CD4-positive, alpha-beta T cell treated with Interleukin-6 at 100 ng/mL for 8 hours (primary cell): ENCODE results near the gene RASSF3.

Source experiments
- DNase-seq: peaks from one replicate; pipeline ENCODE4 v3.0.0-alpha.2; 2020; ENCODE audit warnings: mixed read lengths, low spot score

Gene RASSF3

DNA sequence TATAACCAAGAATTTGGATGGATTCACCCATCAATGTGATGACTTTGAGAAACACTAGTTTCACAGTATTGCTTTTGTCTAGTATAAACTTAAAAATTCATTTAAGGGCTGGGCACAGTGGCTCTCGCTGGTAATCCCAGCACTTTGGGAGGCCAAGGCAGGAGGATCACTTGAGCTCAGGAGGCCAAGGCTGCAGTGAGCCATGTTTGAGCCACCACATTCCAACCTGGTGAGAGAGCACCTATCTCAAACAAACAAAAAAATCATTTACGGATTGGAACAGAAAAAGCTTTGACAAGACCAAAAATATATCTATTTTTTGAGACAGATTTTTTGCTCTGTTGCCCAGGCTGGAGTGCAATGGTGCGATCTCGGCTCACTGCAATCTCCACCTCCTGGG, 121.4 kb downstream of the RASSF3 start:
- no peak for DNase-seq

DNA sequence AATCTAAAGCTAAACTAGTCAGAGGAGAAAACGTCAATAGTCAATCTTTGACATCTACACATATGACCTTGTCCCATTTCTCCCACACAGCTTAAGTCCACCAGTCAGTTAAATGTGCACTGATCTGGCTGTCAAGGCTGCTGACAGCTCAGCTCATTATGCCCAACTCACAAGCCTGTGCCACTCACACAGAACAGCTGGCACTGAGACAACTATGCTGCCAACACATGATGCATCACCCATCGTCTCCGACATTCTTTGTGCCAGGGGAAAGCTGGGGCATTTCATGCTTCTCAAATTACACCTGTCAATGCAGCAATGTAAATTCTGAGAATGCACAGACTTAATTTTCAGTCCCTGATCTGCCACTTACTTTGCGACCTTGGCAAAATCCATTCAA, 123.6 kb downstream of the RASSF3 start:
- DNase-seq: no peak

DNA sequence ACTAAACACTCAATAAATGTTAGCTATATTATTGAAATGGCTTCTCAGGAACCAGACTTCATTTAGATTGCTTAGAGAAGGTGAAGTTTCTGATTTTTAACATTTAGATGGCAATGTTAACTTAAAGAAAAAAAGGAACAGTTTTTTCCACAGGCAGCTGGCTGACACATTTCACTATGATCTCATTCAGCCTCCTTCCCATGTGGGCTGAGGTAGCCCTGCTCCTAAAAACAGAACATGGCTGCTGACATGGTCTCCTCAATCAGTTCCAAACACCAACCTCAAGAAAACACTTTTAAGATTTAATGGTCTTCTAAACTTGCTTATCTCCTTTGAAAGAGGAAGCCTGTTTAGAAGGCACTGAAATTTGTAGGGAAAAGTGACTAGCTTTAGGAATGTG, 125.1 kb downstream of the RASSF3 start:
- DNase-seq: no peak

DNA sequence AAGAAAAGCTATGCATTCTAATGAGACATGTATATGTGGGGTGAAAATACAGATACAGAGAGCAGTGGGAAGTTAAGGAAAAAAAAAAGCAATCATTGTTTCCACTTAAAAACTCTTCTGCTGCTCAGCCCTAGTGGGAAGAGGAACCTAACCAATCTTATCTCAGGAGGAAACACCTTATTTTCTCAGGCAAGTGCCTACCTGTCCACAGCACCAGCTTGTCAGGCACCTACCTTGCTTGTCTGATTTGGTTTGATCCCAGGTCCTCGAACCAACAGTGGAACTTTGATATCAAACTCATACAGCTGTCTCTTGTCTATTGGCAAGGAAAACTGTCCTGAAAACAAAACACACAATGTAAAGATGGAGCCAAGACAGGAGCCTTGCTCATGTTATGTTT, 126.5 kb downstream of the RASSF3 start:
- DNase-seq: no peak

DNA sequence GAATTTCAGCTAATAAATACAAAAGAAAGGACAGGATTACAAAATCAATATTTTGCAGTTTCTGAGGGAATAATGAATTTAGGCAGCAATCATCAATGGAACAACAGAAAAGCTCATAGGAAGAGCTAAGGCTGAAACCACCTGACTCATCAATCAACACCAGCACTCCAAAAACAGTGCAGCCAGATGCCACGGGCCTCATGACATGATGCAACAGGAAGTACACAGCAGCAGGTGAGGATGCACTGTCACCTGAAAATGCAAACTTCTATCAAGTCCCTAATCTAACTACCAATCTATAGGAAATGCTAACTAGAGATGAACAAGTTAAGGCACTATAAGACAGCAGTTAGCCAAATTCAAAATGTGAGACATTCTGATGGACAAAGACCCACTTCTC, 127.2 kb downstream of the RASSF3 start:
- DNase-seq: peak; percentile 37

DNA sequence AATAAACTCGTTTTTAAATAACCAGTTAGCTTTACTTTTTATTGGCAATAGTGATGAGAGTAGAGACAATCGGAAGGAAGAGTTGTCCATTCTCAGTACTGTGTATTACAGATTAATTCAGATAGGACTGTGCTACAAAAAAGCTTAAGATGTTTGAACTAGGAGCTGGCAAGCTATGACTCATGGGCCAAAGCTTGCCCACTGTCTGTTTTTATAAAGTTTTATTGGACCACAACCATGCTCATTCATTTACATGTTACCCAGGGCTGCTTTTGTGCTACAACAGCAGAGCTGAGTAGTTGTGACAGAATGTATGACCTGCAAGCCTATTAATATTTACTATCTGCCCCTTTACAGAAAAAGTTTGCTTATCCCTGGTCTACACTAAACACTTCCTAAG, 129.5 kb downstream of the RASSF3 start:
- DNase-seq: no peak

DNA sequence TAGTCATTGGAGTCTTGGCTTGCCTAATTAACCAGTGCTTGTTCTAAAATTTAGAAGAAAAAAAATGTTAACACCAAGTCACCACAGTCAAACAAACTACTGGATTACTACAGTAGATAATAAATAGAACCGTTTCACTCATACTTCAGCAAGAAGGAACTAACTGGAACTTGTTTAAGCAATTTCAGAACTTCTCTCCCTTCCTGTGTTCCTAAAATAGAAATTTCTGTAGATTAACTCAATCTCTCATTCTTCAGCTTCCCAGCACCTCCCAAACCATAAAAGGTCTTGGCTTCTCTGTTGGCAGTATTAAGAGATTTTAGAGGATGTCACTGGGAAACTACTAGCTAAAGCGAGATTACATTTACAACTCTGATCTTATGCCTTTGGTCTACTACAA, 130.4 kb downstream of the RASSF3 start:
- DNase-seq: no peak

DNA sequence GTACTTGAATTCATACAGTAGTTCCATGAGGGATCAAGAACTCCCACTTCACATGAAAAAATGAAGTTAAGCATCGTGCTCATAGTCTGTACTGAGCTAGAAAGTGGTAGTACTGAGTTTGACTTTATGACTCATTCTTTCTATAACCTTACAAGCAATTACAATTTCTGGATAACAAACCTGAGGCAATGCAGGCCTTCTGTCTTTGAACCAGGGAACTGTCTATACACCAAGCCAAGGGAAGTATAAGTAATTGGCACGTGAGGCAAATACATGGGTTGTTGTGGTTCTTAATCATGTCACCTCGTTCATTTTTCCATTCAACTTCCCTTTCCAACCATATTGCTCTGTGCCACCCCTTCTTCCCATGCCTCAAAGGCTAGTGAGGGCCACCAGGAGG, 132.1 kb downstream of the RASSF3 start:
- no peak for DNase-seq

DNA sequence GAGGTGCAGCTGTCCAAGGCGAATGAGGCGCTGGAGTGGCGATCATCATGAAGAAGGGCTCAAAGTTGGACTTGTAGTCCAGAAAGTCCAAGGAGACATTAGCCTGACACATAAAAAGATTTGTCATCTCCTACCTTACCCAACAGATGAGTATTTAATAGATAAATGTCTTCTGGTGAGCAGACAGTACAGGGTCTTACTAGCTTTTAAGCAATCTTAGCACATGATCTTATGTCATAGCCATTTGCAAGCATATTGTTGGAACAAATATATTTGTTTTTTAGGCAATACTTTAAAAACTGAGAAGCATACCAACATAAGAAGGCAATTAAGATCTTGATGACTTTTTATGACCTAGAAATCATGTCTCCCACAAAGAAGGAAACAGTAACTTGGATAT, 132.9 kb downstream of the RASSF3 start:
- DNase-seq: no peak

DNA sequence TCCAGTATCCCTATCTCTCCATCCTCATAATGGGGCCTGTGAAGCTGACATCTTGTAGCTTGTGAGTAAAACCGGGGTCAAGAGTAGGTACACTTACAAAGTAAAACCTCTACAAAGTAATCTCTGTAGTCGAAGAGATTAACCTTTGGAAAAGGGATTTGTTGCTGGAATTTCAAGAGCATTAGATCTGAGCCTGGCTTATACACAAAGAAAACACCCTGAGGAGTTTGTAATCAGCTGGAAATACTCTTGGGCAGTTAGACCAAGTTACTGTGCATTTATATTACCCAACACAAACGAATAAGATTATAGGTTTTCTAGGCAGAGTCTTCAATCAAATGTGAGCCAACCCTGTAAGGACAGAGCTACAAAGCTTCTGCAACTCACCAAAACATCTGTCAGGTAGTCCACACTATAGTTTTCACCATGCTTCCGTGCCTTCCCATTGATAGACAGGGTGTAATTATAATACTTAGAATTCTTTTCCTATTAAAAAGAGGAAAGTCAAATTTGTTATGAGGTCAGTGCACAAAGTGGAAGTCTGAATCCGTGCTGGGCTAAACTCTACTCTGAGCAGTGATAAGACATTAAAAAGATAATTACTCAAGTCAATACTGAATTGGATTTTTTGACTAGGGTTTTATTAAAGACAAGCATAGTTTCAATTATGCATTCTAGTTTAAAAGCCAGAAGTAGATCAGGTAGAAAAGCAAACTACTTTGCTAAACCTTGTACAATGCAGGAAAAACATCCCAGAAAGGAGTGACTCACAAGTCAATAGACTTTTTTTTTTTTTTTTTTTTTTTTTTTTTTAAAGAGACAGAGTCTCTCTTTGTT, 134.3 kb downstream of the RASSF3 start:
- no peak for DNase-seq

DNA sequence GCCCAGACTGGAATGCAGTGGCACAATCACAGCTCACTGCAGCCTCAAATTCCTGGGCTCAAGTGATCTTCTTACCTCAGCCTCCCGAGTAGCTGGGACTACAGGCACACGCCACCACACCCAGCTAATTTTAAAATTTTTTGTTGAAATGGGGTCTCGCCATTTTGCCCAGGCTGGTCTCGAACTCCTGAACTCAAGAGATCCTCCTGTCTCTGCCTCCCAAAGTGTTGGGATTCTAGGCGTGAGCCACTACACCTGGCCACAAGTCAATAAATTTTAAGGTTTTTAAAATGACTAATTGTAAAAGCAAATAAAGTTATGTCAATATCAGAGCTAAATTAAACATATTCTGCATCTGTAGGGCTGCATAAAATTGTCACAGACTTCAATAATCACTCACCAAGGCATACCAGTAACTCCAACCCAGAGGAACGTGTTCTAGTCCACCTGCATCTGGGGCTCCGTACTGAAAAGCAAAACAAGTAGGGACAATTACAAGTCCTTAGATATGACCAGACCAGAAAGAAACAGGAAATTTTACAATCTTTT, 135.0 kb downstream of the RASSF3 start:
- no peak for DNase-seq

DNA sequence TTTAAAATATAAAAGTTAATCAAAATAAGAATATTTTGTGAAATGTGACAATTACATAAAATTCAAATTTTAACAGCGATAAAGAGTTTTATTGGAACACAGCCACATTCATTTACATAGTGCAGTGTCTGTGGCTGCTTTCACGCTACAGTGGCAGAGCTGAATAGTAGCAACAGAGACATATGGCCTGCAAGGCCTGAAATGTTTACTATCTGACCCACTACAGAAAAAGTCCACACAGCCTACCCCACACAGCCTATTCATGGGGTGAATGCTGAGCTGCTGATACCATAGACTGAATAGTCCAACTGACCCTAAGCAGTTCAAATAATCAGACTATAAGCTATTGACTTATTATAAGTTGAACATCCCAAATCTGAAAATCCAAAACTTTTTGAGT, 135.7 kb downstream of the RASSF3 start:
- no peak for DNase-seq

DNA sequence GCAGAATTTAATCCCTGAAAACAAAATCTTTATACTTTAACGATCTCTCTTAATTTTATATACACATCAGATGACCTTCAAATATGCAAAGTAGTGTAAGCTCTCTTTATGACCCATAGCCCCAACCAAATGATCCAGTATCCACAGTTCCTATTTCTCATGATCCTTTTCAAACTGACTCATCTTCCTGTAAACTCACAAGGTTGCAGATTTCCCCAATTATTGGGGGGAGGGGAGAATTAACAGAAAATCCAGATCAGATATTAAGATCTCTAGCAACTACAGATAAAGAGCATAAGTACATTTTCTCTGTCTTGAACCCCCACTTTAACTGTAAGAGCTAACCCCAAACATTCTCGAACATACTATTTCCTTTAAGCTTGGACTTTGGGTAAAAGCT, 136.4 kb downstream of the RASSF3 start:
- DNase-seq: no peak
